PFSK-1 (cell line): Measurements from ENCODE around the gene TUBB3.

Experiments used
- SIN3A ChIP-seq: IDR thresholded peaks from 2 replicates; pipeline ENCODE4 v1.6.1; 2012; ENCODE audit warnings: mild to moderate bottlenecking, low read length, moderate library complexity, borderline replicate concordance; ENCODE audit not compliant: insufficient read depth
- TAF1 ChIP-seq: IDR thresholded peaks from 2 replicates; pipeline ENCODE4 v1.6.1; 2012; ENCODE audit warnings: low read length, control low read depth, borderline replicate concordance; ENCODE audit not compliant: insufficient read depth

DNA sequence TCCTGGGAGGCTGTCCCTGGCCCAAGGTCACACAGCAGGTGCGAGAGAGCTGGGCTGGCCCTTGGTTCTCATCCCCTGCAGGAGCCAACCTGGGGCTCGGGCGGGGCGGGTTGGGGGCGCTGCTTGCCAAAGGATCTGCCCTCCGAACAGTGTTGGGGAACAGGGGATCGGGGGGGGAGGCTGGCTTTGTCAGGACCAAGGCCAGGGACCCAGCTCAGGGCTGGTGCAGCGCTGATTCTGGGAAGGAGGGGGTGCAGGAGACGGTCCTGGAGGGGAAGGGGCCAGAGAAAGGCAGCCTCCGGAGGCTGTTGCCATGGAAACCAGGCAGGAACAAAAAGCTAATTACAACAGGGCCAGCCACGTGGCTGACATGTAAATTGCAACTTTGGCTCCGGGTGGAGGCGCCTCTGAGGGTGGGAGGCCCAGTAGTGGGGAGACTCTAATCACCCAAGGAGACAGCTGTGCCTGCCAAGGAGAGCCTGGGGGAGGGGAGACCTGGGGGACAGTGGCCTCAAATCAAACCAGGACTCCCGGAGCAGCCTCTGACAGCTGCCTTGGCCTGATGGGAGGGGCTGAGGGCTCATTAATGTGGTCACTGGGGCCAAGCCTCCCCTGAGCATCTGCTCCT lies 1.3 kb downstream of the TUBB3 start:
- TF ChIP-seq TAF1, result no peak
- TF ChIP-seq SIN3A, result no peak; the same call in 1 of the 2 replicates
